NCI-H524 treated with DMSO at 0.1 percent for 48 hours (cell line): ENCODE data around the gene TCHHL1.
"Not testable (repeated sequence)": the region's sequence is repeated elsewhere in the genome, so short reads cannot be mapped to it uniquely, and the experiment has no call there.

Source experiments
- DNase-seq: peaks from one replicate; lab custom pipeline; 2025; lab: John Stamatoyannopoulos, UW

Gene TCHHL1

GRCh38 chr1:152086760-152087159 lies 2.1 kb downstream of the TCHHL1 start:
- no peak for DNase-seq

- DNase-seq = no peak
Measured at GRCh38 chr1:152084853-152085252, 4.0 kb downstream of the TCHHL1 start.

DNA sequence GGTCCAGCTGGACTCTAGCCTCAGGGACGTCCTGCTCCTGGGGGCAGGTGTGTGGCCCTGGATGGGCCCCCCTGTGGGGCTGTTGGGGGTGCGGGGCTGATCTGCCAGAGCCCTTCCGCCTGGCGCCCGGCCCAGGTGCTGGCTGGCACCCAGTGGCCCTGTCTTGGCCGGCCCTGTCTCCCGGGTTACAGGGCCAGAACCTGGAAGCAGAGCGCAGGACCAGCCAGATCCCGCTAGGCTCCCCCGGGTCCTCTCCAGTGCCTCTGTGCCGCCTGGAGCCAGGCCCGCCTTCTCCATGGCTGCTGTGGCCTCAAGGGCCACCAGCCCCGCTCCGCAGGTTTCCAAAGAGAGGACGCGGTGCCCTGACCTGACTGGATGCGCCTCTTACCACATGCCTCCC lies 7.8 kb downstream of the TCHHL1 start:
- not testable (repeated sequence) for DNase-seq

DNA sequence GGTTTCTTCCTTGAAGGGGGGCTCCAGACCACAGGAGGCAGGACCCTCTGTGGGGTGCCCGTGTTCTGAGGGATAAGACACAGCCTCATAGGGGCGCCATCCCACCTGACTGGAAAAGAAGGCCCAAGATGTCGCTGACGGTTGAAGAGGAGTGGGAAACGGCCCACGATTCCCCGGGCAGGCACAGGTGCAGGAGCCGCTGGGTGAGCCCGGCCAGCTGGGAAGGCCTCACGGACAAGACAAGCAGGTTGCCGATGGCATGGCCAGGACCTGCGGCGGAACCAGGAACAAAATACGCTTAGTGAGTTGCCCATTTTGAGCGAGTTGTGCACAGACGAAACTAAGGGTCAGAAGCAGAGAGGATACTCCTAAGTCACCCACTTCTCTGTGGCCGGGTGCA lies 8.4 kb downstream of the TCHHL1 start:
- DNase-seq = not testable (repeated sequence)

DNA sequence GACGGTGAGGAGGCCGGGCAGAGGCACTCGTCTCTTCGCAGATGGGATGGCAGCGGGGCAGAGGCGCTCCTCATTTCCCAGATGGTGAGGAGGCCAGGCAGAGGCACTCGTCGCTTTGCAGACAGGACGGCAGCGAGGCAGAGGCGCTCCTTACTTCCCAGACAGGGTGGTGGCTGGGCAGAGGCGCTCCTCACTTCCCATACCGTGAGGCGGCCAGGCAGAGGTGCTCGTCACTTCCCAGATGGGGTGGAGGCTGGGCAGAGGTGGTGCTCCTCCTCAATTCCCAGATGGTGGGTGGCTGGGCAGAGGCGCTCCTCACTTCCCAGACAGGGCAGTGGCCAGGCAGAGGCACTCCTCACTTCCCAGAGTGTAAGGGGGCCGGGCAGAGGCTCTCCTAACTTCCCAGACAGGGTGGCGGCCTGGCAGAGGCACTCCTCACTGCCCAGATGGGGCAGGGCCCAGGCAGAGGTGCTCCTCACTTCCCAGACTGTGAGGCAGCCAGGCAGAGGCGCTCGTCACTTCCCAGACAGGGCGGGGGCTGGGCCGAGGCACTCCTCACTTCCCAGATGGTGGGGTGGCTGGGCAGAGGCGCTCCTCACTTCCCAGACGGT lies 9.9 kb downstream of the TCHHL1 start:
- no peak for DNase-seq

DNA sequence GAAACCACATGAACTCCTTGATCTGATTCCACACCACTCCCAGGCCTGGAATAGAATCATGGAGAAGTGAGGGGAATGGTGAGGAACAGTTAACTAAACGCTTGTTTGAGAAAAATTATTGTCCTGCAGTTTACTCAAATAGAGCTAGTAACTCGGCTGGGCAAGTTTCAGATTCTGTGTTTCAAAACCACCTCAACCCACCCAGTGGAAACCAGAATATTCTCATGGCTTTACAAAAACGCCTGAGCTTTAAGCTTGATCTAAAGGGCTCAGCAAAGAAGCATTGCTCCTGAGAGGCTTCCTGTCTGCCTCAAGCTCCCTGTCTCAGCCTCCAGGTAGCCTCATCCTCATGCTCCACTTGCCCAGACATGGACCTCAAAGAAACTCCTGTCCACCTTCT lies 16.6 kb downstream of the TCHHL1 start:
- no peak for DNase-seq

DNA sequence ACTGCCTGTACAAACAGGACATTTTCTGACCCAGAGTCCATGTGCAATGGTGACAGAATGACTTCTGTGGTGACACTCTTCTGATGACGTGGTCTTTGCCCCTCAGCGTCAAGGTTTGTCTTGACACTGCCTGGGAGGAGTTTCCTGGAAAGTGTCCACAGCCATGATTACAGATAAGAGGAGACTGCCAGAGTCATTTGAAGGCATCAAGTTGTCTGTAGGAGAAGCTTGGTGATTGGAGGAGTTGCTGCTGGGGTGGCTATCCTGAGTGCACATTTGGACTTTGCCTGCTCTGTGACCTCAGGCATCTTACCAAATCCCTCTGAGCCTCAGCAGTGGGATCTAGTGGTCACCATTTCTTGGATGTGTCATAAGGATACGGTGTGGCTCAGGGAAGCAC lies 17.7 kb downstream of the TCHHL1 start:
- no peak for DNase-seq

DNA sequence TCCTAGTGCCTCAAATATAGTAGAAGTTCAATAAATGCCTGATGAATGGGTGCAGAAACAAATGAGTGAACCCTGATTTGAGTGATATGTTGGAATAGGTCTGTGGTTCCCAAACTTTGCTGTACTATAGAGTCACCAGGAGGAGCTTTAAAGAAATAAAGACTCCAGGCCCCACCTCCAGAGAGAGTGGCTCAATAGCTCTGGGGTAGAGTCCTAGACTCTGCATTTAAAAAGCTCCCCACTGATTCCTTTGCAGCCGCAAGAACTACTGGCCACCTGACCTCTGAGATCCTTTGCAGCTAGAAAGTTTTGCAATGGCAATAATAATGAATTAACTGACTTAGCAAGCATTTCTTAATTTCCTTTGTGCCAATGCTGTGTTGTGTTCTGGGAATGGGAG lies 20.9 kb downstream of the TCHHL1 start:
- no peak for DNase-seq

GRCh38 chr1:152067150-152067549 lies 21.7 kb downstream of the TCHHL1 start:
- no peak for DNase-seq

GRCh38 chr1:152061952-152062351 lies 26.9 kb downstream of the TCHHL1 start:
- DNase-seq = no peak

DNA sequence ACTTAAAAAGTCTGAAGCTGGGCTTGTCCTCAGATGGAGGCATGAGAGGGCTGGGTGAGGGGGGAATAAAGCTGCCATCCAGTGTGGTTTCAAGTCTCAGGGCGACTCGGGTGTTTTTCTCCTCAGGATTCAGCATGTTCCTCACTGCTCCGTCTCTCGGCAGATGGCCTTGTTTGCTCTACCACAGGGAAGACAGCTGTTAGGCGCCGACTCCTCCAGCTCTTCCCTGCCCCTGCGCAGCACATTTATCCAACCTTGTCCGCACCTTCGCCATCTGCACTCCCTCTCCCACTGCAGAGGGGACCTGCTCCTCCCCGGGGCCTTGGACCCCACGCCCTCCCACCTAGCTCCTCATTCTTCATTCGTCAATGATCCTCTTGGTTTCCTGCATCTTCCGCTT lies 35.5 kb downstream of the TCHHL1 start:
- DNase-seq = peak; percentile 72

- peak; percentile 36 for DNase-seq
Measured at GRCh38 chr1:152052606-152053005, 36.3 kb downstream of the TCHHL1 start.

DNA sequence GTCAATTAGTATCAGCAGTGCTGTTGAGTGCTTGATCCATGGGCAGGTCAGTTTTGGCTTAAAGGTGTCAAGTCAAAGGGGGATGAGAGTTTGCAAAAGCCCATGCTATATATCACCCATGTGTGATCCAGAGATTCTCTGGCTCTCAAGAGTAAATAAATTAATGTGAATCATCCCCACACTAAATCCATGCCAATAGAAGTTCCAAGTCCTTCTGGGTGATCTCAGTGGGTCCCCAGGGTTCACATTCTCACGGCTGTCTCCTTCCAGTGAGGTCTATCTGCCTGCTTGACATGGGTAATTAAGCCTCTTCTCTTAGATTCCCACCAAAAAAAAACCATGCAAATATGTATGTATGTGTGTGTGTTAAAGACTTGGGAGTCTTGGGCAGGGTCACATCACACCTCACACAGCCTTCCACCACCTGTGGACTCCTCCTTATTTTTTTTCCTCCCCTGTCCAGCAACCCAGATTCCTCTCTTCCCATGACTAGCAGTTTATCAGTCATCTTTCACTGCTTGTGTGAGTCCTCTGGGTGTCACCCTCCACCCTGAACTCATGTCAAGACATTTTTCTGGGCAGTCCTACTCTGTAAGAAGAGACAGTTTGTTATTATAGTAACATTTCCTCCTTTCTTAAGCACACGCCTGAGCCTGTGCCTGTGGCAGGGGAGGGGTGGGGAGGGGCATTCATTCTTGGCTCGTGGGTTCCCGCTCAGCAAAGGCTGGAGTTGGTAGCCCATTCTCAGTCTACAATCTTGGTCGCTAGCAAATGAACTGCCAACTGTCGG lies 37.8 kb downstream of the TCHHL1 start:
- no peak for DNase-seq

DNA sequence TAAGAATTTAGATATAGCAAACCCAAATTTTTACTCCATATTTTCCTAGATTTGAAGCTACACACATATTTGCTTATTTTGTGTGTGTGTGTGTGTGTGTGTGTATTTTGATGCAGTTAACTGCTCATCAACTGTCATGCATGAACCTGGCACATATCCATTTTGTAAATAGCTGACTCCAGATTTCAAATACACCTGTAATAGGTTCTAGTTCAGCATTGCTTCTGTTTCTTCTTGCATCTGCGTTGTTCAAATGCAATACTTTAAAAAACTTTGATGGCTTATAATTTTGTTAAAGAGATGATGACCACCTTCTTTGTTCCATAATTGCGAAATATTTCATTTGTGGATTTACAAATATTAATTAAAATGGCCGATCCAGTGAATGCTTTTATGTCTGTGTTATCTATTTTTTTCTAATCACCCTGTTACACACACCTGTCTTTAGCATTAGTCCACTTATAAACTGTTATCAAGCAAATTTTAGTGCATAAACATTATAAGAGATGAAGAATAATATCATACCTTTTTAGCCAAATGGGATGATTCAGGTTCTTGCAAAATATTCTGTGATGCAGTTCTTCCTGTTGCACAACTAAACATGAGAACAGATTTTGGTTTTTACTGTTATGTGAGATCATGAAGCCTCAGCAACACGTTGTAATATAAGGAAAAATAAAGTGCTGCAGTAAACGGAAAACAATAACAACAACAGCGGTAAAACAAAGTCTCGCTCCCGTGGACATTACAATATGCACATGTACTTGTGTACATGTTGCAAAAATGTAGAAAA lies 39.4 kb downstream of the TCHHL1 start:
- no peak for DNase-seq

DNA sequence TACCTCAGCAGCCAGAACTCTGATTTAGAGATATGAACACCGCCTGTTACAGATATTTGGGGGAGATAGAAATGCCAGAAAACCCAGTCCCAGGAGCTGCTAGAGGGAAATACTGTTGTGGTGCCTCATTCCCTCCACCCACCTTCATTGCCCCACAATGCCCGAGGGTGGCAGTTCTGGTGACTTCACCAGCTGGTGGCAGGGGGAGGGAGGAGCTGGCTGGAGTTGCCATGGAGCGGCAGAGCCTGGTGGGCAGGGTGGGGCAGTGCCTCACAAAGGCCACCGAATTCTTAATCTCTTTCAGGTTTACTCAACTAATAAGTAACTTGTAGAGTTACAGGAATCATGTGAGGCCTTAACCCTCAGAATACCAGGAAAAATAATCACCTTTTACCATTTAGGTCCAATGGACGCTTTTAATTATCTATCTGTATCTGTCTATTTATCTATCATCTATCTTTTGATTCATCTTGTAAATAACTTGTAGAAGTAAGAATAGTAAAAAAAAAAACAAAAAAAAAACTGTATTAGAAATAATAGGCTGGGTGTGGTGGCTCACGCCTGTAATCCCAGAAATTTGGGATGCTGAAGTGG lies 40.4 kb downstream of the TCHHL1 start:
- no peak for DNase-seq

DNA sequence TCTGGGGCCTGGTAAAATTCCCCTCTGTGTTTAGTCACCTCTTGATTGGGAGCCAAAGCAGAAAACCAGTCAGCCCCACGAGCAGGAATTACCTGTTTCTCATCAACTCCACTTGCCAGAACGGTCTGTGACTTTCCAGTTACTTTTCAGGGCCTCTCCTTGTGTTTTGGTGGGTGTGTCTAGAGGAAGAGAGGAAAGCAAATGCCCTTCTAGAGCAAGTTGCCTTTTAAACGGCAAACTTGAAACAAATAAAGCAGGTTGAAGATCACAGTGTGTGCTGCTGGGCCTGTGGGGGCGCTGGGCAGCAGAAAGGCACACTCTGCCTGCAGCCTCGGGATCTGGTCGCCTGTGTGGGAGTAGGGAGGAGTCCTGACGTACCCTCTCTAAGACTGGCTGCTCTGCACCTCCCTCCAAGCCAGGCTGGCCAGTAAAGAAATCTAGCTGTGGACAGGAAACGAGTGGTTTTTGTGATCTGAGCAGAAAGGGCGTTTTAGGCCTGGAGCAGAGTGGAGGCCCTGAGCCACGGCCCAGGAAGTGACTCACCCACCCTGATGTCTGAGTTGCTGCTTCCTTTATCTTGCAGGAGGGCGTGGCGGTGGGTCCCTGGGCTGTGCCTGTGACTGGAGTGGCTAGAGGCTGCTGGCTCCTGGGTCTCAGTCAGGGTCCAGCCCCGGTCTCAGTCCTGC lies 41.0 kb downstream of the TCHHL1 start:
- DNase-seq = no peak

GRCh38 chr1:152047413-152047729 lies 41.5 kb downstream of the TCHHL1 start:
- DNase-seq = no peak

GRCh38 chr1:152044386-152044785 lies 44.5 kb downstream of the TCHHL1 start:
- DNase-seq = no peak

DNA sequence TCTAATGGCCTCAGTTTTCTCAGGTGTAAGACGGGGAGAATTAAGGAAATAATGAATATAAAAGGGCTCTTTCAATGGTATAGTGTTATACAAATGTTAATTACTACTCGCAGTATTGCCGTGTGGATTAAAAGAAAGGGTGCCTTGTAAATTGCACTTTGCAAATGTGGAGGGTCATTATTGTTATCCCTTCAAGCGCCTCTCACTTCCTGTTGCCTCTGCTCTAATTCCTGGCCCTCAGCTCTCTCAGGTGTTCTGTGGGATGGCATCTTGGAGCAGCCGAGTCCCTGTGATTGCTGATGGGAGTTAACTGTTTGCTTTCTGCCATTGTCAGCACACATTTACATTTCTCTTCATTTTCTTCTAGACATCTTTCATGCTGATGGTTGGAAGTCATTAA lies 45.0 kb downstream of the TCHHL1 start:
- DNase-seq = no peak

DNA sequence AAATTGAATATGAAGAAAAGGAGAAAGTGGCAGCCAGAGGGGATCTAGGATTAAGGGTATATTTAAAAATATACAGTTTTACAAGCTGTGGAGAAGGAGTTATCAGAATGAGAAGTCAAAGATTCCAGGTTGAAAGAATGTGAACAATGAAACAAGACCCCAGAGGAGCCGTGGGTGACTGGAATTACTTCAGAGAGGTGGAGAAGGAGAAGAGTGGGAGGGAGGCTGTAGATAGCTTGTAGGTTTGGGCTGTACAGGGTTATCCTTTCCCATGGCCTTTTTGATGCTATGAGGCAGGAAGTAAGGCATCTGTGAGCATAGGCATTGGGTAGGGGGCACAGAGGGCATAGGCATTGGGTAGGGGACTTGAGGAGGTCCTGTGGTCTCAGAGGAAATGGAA lies 46.8 kb downstream of the TCHHL1 start:
- no peak for DNase-seq

GRCh38 chr1:152039886-152040285 lies 49.0 kb downstream of the TCHHL1 start:
- no peak for DNase-seq

DNA sequence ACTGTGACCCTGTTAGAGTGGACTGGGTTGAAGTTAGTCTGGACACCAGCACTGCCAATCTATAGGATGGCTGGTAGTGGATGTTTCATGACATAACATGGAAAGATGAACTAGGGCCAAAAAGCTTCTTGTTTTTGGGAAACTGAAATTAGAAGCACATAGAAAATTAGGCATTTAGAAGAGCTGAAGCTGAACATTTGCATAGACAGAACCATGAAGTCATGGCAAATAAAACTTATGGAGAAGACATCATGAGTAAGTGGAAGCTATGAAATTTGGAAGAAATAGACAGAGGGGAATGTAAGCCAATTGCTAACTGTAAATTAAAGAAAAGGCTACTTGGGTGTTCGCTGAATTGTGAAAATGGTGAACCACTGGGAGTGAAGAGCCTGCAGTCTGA lies 49.4 kb downstream of the TCHHL1 start:
- no peak for DNase-seq
